Astrocyte (in vitro differentiated cells and primary cell): ENCODE measurements around the gene NLGN1. TPM values are rescaled to one million over a fixed set of nuclear protein-coding genes. Genes with fewer than 3 reads are reported as not detected.

Experiments
- DNase-seq: peaks from one replicate; pipeline ENCODE4 v3.0.0-alpha.2; 2010; ENCODE audit warnings: low read depth
- FAIRE-seq: peaks from 2 replicates; lab custom pipeline; 2011; peaks lifted over from hg19 to GRCh38; lab: Jason Lieb, UNC
- H2AFZ ChIP-seq: 2 replicates; pipeline ENCODE4 v1.6.0; 2012; ENCODE audit warnings: low read depth, low read length, inconsistent platforms
- H3K27ac ChIP-seq: 2 replicates; pipeline ENCODE4 v1.5.1; 2011; ENCODE audit warnings: low read depth, low read length, inconsistent platforms
- H3K27me3 ChIP-seq: 2 replicates; pipeline ENCODE4 v1.6.0; 2011; ENCODE audit warnings: low read length, inconsistent platforms; ENCODE audit not compliant: insufficient read depth
- H3K36me3 ChIP-seq: 2 replicates; pipeline ENCODE4 v1.5.1; 2011; ENCODE audit warnings: low read length, inconsistent platforms; ENCODE audit not compliant: insufficient read depth
- H3K4me1 ChIP-seq: 2 replicates; pipeline ENCODE4 v1.5.1; 2011; ENCODE audit warnings: low read length, inconsistent platforms; ENCODE audit not compliant: insufficient read depth
- H3K4me2 ChIP-seq: 2 replicates; pipeline ENCODE4 v1.6.0; 2012; ENCODE audit warnings: low read length, inconsistent platforms
- H3K4me3 ChIP-seq: 2 replicates; pipeline ENCODE4 v1.5.1; 2011; ENCODE audit warnings: low read depth, mild to moderate bottlenecking, low read length, inconsistent platforms; ENCODE audit not compliant: insufficient read depth
- H3K79me2 ChIP-seq: 2 replicates; pipeline ENCODE4 v1.6.0; 2012; ENCODE audit warnings: mild to moderate bottlenecking, low read length, inconsistent platforms; ENCODE audit not compliant: insufficient read depth
- H3K9ac ChIP-seq: 2 replicates; pipeline ENCODE4 v1.6.0; 2012; ENCODE audit warnings: mild to moderate bottlenecking, low read length, inconsistent platforms
- H3K9me3 ChIP-seq: 2 replicates; pipeline ENCODE4 v1.5.1; 2012; ENCODE audit warnings: low read depth, mild to moderate bottlenecking, low read length, inconsistent platforms; ENCODE audit not compliant: insufficient read depth
- H4K20me1 ChIP-seq: 2 replicates; pipeline ENCODE4 v1.6.0; 2012; ENCODE audit warnings: low read length, inconsistent platforms; ENCODE audit not compliant: insufficient read depth
- H3K27ac Mint-ChIP-seq: one replicate; pipeline ENCODE4 v1.8.0; 2021; ENCODE audit warnings: mild to moderate bottlenecking, mixed read lengths; ENCODE audit not compliant: unreplicated experiment
- H3K27me3 Mint-ChIP-seq: one replicate; pipeline ENCODE4 v1.8.0; 2021; ENCODE audit warnings: low read depth, mixed read lengths; ENCODE audit not compliant: unreplicated experiment
- H3K36me3 Mint-ChIP-seq: one replicate; pipeline ENCODE4 v1.8.0; 2021; ENCODE audit warnings: low read depth, mixed read lengths; ENCODE audit not compliant: unreplicated experiment
- H3K4me1 Mint-ChIP-seq: one replicate; pipeline ENCODE4 v1.8.0; 2021; ENCODE audit warnings: low read depth, mixed read lengths; ENCODE audit not compliant: unreplicated experiment
- H3K4me3 Mint-ChIP-seq: one replicate; pipeline ENCODE4 v1.8.0; 2021; ENCODE audit warnings: mild to moderate bottlenecking, moderate library complexity, mixed read lengths; ENCODE audit not compliant: unreplicated experiment
- H3K9me3 Mint-ChIP-seq: one replicate; pipeline ENCODE4 v1.8.0; 2021; ENCODE audit warnings: mild to moderate bottlenecking, mixed read lengths; ENCODE audit not compliant: unreplicated experiment
- CTCF ChIP-seq: IDR thresholded peaks from 2 replicates; pipeline ENCODE4 v1.5.1; 2011; ENCODE audit warnings: low read depth, mild to moderate bottlenecking, inconsistent platforms, low read length, moderate library complexity; ENCODE audit not compliant: insufficient read depth
- EZH2 ChIP-seq: IDR thresholded peaks from 2 replicates; pipeline ENCODE4 v1.6.1; 2012; ENCODE audit warnings: mild to moderate bottlenecking, low read length, inconsistent platforms; ENCODE audit not compliant: insufficient read depth
- total RNA-seq: library from RNA; stranded (reverse); gene quantifications from 2 replicates; pipeline ENCODE4 v1.2.1, GENCODE V29; 2021

The NLGN1 gene
- total RNA-seq, 1 donor from 2014 or later = 1.2 TPM

- H3K27ac Mint-ChIP-seq = no peak overlapping the region
- H3K27me3 Mint-ChIP-seq = no peaks in the 10 kb centered on the region
- Histone ChIP-seq H3K27ac (no peak overlapping the region), H3K9ac (no peak overlapping the region), H3K27me3 (no peaks in the 10 kb centered on the region), H3K4me3 (no peak overlapping the region), H3K4me2 (no peak overlapping the region), H2AFZ (no peak overlapping the region), H3K36me3 (no peaks in the 10 kb centered on the region), H3K4me1 (no peaks in the 10 kb centered on the region), H3K79me2 (no peaks in the 10 kb centered on the region), H3K9me3 (peaks cover 2% of the 10 kb centered on the region), H4K20me1 (no peaks in the 10 kb centered on the region)
- TF ChIP-seq CTCF (no peak), EZH2 (no peak)
- H3K4me1 Mint-ChIP-seq = no peaks in the 10 kb centered on the region
- H3K4me3 Mint-ChIP-seq = no peak overlapping the region
- DNase-seq = no peak
- no peak for FAIRE-seq
- H3K9me3 Mint-ChIP-seq = no peaks in the 10 kb centered on the region
- no peaks in the 10 kb centered on the region for H3K36me3 Mint-ChIP-seq
Measured at GRCh38 chr3:174255454-174255853, 857.9 kb downstream of the NLGN1 start.

GRCh38 chr3:174266476-174266875, 868.9 kb downstream of the NLGN1 start:
- Mint-ChIP-seq H3K36me3 (no peaks in the 10 kb centered on the region), H3K4me1 (no peaks in the 10 kb centered on the region), H3K27ac (no peak overlapping the region), H3K4me3 (no peak overlapping the region), H3K27me3 (no peaks in the 10 kb centered on the region), H3K9me3 (no peaks in the 10 kb centered on the region)
- TF ChIP-seq CTCF (no peak), EZH2 (no peak)
- Histone ChIP-seq H3K4me3 (no peak overlapping the region), H2AFZ (no peak overlapping the region), H3K9me3 (no peaks in the 10 kb centered on the region), H3K9ac (no peak overlapping the region), H3K27me3 (no peaks in the 10 kb centered on the region), H4K20me1 (no peaks in the 10 kb centered on the region), H3K4me1 (no peaks in the 10 kb centered on the region), H3K27ac (no peak overlapping the region), H3K79me2 (no peaks in the 10 kb centered on the region), H3K4me2 (no peak overlapping the region), H3K36me3 (no peaks in the 10 kb centered on the region)
- FAIRE-seq = peak; percentile 39
- DNase-seq = no peak

GRCh38 chr3:174268061-174268460, 870.5 kb downstream of the NLGN1 start:
- Histone ChIP-seq H4K20me1 (no peaks in the 10 kb centered on the region), H3K4me1 (no peaks in the 10 kb centered on the region), H3K9me3 (no peaks in the 10 kb centered on the region), H3K36me3 (no peaks in the 10 kb centered on the region), H3K4me2 (no peak overlapping the region), H3K27ac (no peak overlapping the region), H3K9ac (no peak overlapping the region), H2AFZ (no peak overlapping the region), H3K79me2 (no peaks in the 10 kb centered on the region), H3K27me3 (no peaks in the 10 kb centered on the region), H3K4me3 (no peak overlapping the region)
- Mint-ChIP-seq H3K4me3 (no peak overlapping the region), H3K27ac (no peak overlapping the region), H3K9me3 (no peaks in the 10 kb centered on the region), H3K27me3 (no peaks in the 10 kb centered on the region), H3K4me1 (no peaks in the 10 kb centered on the region), H3K36me3 (no peaks in the 10 kb centered on the region)
- TF ChIP-seq CTCF (no peak), EZH2 (no peak)
- FAIRE-seq (no peak), DNase-seq (no peak)
